ENCODE data around the gene RASA2.
"Not testable (repeated sequence)": the region's sequence is repeated elsewhere in the genome, so short reads cannot be mapped to it uniquely, and the experiment has no call there.

The RASA2 gene

DNA sequence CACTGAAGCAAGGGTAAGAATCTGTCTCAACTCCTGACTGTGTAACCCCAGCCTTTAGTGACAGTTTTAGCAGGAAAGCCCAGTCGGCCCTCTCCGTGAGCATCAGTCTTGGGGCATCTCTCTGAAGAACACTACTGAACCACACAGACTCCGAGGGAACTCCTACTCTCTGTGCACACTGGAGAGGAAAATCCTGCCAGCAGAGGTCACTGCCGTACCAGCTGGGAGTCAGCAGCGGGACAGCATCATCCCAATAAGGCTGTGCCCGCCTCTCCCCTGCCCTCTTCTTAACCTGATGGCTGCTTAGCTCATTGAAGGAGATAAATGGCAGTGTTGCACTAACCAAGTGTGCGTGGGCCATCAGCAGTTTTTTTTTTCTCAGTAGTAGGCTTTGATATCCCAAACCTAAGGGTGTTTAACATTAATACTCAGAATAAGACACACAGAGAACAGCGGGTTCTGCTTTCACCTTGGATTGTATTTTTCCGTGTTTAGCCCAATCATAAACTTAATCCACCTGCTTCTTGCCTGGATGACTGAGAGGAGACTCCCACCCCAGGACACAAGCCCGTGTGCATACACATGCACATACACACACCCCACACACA, 26.6 kb upstream of the RASA2 start:
- FAIRE-seq = no peak

DNA sequence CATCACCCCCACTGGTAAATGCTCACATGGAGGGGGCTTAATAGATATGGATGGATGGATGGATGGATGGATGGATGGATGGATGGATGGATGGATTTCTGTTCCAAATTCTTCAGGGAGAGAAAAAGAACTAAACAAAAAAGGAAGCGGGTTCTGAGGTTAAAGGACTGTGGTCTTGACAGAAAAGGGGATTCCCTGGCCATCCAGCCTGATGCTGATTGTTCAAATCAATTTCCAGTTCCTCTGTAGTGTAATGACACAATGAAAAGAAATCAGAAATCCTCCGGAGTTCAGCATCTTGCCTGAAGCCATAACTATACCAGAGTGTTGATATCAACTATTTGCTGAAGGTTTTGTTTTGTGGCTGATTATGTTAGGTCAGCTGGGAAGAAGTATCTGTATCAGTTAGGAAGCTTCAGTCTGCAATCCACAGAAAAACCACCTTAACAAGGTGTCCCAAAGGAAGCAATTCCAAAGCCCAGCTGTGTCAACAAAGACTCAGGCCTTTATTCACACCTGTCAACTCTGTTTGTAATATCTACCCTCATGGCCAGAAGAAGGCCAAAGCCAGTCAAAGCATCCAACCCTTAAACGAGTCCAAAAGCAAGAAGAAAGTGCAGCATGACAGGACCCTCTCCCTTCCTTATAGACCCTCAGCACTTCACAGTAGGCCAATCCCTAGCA, 24.5 kb upstream of the RASA2 start:
- no peak for FAIRE-seq

DNA sequence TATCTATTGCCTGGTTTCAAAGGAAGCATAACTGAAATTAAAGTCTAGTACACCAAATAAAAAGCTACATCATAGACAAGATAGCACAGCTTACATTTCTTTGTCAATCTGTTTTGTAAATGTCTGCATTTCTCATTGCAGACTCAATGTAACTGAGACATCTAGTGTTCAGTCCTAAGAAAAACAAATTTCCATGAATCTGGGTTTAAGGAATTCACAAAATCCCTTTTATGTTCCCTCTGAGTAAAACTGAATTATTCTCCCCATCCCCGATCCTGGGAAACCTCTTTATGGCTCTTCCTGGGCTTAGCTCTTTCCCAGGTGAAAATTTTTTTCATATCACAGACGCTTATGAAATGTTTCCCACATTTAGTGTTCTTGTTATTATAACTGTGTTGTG, 21.6 kb upstream of the RASA2 start:
- no peak for FAIRE-seq

DNA sequence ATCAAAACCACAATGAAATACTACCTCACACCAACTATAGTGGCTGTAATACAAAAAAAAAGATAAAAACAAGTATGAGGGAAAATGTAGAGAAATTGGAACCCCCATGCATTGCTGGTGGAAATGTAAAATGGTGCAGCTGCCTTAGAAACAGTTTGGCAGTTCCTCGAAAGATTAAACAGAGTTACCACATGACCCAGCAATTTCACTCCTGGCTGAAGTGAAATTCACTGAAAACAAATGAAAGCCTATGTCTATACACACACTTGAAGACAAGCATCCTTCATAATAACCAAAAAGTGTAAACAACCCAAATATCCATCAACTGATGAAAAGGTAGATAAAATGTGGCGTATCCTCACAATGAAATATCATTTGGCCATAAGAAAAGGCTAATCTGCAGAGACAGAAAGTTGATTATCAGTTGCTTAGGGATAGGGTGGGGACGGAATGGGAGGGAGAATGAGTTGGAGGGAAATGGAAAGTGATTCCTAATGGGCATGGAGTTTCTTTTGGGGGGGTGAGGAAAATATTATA, 20.1 kb upstream of the RASA2 start:
- FAIRE-seq = no peak

DNA sequence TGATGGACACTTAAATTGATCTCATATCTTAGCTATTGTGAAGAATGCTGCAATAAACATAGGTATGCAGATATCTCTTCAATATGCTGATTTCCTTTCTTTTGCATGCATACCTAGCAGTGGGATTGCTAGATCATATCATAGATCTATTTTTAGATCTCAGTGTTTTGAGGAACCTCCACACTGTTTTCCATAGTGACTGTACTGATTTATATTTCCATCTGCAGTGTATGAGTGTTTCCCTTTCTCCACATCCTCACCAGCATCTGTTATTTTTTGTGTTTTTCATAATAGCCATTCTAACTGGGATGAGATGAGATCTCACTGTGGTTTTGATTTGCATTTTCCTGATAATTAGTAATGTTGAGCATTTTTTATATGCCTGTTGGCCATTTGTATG, 17.1 kb upstream of the RASA2 start:
- no peak for FAIRE-seq

DNA sequence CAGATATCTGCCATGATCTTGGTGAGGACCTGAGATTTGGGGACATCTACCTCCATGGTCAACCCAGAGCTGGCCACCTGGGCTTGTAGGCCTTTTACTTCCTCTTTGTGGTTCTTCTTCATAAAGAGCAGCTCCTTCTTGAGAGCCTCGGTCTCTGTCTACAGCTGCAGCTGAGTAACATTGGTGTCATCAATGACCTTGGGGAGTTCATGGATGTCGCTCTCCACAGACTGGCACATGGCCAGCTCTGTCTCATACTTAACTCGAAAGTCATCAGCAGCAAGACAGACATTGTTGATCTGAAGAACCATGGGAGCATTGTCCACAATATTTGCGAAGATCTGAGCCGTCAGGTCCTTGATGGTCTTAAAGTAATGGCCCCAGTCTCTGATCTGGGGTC, 15.7 kb upstream of the RASA2 start:
- no peak for FAIRE-seq

DNA sequence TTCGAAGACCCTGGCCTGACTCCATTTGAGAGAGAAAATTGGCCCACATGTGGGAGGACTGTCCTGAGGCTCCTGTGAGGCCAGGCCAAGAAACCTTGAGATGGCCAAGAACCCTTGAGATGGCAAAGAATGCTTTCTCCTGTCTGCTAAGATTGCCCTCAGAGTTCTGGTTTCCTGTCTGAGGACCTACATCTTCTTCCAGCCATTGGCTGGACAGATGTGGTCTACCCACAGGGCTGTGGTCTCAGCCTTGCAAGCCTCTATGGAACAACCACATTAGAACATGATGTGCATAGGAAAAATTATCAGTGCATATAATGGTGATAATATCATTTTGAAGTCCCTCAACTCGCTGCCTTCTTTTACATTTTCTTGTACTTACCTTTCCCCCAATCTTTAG, 10.8 kb upstream of the RASA2 start:
- FAIRE-seq = no peak

DNA sequence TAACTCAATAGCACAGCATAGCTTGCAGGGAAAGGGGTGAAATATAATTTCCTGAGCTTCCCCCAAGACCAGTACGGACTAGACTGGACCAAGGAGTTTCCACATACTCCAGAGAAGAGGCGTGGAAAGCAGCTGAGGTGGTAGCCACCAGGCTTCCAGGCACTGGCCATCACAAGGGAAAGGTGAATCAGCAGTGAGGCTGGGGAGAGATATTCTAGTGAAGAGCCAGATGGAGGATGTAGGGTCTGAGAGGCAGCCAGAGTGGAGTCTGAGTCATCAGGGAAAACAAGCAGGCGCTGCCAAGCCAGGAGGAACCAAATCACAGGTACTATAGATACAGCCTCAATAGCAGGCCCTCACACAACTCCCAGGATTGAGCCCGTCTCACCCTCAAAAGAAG, 9.6 kb upstream of the RASA2 start:
- no peak for FAIRE-seq

DNA sequence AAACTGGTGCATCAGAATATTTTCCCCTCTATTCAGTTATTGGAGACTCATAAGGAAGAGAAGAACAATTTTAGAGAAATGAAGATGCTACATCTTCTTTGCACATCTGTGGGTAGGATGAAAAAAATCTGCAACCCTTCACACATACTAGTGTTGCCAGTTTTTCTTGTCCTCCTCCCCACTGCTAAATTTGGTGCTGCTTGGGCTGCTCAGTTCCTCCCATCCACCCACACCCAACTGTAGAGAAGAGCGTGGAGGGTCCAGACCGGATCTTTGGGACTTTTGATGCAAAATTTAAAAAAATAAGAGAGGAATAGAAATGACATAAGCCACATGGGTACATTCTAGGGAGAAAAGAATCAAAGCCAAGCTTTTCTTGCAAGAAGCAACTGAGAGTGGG, 8.7 kb upstream of the RASA2 start:
- no peak for FAIRE-seq

DNA sequence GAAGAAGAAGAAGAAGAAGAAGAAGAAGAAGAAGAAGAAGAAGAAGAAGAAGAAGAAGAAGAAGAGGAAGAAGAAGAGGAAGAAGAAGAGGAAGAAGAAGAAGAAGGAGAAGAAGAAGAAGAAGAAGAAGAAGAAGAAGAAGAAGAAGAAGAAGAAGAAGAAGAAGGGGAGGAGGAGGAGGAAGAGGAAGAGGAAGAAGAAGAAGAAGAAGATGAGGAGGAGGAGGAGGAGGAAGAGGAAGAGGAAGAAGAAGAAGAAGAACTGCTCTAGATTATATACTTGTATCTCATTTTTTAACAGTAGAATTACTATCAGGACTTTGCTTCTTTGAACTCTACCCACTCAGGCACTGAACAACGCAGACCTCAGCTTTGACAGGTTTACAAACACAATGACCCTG, 8.0 kb upstream of the RASA2 start:
- FAIRE-seq = not testable (repeated sequence)

DNA sequence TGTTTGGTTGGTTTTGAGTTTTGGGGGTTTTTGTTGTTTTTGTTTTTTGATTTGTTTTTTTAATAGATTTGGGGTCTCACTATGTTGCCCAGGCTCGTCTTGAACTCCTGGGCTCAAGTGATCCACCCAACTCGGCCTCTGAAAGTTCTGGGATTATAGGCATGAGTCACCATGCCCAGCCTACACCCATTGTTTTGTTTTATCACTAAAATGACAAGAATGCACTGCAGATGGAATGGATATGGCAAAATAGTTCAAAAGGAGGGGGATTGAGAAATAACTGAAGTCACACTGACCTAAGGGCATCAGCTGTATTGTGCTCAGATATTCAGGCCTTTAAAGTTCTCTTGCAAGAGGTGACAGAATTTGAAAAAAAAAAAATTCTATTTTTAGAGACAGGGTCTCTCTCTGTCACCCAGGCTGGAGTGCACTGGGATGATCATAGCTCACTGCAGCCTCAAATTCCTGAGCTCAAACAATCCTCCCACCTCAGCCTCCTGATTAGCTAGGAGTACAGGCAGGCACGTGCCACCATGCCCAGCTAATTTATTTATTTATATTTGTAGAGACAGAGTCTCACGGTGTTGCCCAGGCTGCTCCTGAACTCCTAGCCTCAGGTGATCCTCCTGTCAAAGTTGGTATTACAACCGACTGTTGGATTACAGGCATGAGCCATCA, 4.4 kb upstream of the RASA2 start:
- FAIRE-seq = no peak

DNA sequence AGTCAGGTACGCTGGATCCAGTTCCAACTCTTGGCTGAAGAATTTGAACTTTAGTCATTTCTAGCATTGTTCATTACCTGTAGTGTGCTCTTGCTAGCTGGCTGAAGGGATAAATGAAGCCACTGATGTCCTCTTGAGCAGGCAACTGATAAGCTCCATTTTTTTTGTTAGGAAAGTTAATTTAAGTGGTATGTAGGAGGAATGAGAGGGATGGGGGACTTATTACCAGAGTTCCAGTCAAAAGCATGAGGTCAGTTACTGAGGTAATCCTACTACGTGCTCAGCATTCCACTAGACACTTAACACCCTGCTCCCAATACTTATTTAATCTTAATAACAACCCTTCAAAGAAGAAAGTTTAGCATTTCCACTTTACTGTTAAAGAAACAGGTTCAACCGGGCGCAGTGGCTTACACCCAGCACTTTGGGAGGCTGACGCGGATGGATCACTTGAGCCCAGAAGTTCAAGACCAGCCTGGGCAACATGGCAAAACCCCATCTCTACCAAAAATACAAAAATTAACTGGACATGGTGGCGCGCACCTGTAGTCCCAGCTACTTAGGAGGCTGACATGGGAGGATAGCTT, 2.0 kb upstream of the RASA2 start:
- FAIRE-seq = no peak

DNA sequence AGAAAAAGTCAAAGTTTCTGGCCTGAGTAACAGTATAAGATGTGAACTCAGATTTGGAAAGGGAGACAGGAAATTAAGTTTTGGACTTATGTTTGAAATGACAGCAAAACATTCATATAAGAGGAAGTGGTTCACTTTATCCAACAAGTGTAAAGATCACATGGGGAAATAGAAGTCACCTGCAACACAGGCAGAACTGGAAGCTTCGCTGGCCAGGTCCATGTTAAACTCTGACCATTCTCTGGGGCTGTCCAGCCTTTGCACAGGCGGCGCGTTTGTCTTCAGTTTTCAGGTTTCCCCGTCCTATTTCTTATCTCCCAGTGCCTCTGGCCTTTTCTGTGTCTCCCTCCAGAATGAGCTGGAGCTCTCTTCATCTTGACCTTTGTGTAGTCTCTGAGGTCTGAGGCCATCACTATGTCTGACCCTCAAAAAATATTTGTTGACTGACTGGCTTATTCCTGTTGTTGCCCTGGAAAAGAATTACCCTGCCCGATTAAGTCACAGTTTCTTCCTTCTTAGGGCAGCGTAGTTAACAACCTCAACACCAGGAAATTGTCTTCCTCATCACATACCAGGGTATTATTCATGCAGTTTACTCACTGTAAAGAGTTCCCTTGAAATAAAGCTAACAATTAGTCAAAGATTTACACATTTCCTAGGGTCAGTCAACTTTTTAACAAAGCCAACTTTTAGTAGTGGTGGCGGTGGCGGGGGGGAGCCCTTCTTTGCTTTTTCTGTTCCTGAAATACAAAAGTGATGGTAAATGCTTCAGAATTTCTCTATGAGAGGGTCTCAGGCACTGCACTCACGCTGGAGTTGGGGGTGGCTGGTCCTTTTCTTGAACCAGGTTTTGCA, 959 bp upstream of the RASA2 start:
- no peak for FAIRE-seq

DNA sequence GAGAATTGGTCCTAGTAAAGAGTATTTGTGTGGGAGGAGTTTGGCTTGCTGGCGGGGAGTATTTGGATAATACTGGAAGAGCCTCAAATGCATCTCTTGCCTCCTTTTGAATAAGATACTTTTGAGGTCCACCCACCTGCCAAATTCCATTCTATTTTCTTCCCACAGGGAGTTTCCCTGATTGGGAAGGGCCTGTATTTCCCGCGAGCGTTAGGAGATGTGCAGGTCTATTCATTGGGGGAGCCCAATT, 406 bp upstream of the RASA2 start:
- no peak for FAIRE-seq

DNA sequence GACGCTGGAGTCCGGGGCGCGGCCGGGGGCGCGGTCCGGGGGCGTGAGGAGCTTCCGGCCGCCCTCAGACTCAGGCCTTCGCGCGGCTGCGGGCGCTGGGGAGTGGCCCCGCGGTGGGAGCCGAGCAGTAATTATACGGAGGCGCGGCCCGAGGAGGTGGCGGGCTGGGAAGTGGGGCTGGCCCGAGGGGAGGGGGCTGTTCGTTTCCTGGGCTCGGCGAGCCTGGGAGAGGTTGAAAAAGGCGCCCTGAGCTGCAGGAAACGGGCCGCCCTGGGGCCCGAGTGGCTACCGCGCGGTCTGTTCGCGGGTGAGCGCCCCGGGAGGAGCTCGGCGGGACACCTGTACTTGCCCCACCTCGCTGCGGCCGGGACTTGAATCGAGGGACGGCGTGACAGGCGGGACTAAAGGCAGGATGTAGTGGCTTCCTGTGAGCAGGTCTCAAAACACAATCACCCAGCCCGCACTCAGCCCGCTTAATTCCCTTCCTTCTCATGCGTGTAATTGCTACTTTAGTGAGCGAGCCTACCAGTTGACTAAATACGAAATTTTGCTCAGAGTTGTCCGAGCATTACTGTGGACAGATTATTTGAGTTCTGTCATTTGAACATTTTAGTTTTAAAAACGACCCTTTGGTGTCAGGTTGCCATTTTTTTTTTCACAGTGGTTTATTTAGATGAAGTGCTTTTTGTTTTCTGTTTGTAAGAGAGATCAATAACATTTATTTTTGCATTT, 860 bp downstream of the RASA2 start:
- FAIRE-seq = no peak

DNA sequence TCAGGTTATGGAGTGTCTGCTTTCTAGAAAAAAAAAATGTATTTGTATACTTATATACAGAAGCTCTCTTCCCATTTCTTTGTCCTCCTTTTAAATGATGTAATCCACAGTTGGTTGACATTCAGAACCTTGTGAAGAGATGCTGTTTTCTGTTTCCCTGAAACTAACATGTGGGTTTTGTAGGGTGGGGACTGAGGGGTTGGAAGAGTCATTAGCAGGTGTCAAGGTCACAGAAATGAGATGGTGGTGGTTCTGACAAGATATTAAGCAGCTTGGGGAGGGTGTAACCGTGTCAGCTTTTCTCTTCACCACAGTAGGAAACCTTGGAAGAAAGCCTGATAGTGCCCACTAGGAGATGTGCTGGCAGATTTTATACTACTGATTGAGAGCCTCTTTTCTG, 2.4 kb downstream of the RASA2 start:
- no peak for FAIRE-seq

DNA sequence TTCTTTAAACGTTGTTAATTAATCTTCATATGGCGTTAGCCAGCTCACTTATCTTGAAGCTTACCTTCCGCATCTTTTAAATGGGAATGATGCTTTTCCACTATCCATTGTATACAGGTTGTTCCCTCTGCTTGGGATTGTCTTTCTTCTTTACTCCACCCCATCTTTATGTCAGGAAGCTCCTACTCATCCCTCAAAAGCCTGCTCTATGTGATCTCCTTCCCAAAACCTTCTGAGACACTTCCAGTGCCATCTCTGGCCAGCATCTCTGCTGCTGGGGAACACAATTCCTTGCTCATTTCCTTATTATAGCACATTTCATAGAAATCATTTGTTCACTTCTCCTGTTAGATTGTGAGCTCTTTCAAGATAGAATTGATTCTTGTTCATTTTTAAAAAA, 4.3 kb downstream of the RASA2 start:
- FAIRE-seq = no peak

DNA sequence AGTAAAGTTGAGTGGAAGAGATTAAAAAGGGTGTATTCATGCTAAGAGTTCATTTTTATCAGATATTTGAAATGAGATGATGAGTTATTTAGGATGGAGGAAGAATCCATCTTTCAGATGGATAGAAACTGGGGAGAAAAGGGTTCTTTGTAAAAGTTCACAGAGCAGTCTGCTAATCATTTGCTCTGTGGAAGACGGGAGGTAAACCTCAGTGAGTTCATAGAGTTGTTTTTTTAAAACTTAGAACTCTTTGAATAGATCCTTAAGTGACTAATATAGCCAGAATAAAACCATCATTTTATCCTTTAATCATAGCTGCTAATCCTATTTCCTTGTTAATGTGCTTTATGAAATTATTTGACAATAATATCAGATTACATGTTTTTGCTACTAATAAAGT, 5.1 kb downstream of the RASA2 start:
- no peak for FAIRE-seq

DNA sequence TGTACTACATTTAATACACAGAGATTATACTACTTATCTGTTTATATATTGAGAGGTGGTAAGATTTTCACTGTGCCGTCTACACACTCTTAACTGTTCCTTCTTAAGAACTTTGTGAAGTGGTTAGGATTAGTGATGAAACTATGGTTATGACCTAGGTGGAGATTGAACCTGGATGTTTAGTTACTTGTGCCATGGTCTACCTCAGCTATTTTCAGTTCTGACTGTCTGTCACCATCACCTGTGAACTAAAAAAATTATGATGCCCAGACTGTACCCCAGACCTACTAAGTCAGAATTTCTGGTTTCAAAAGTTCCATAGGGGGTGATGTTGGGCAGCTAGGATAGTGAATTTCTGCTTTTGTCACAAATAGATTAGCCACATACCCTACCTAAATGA, 6.4 kb downstream of the RASA2 start:
- FAIRE-seq = no peak

DNA sequence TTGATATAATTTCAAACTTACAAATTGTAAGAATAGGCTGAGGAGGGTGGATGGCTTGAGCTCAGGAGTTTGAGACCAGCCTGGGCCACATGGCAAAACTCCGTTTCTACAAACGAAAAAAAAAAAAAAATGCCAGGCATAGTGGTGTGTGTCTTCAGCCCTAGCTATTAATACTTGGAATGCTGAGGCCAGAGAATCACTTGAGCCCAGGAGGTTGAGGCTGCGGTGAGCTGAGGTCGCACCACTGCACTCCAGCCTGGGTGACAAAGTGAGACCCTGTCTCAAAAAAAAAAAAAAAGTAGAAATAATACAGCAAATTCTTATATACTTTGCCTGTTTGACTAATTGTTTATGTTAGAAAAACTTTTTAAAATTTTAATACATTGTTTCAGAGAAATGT, 10.8 kb downstream of the RASA2 start:
- FAIRE-seq = not testable (repeated sequence)

DNA sequence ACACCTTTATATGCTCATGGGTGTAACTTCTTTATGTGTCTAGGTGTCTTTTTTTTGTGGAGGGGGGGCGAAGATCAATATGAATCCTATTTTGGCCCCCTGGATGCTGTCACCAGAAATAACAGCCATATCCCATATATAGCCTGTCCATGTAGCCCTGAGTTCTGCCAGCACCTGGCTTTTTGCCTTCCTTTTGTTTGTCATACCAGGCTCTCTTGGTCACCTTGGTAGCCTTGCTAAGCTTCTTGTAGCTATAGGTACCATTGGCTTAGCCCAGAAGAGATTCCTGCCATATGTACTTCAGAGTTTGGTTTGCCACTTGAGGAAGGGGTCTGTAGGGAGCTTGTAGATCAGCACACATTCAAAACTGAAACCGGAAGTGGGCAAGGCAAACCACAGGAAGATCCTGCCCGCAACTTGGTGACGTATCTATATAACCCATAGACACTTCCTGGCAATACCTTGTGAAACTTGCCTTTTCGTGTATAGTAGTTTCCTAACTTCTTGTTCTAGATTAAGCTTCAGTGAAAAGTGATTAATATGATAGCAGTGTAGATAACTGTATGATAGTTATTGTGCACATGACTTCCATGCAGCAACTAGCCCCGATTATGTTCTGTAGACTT, 11.9 kb downstream of the RASA2 start:
- FAIRE-seq = no peak

DNA sequence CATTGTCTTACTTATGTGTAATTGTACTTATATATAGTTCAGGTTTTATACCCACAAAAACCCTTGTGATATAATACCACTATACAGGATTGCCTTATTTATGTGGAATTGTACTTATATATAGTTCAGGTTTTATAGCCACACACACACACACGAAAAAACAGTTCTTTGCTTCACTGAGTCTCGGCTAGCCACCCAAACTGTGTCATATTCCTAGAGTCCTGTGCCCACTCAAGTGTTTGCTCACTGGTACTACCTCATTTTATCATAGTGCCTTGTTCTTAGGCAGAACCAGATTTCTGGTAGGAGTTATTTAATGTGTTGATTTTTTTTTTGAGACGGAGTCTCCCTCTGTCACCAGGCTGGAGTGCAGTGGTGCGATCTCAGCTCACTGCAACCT, 12.5 kb downstream of the RASA2 start:
- FAIRE-seq = no peak
